Hematopoietic multipotent progenitor cell (in vitro differentiated cells): ENCODE results near the gene RGS10. TPM values are rescaled to one million over a fixed set of nuclear protein-coding genes. Genes with fewer than 3 reads are reported as not detected.

Experiments
- DNase-seq, 3 donors: peaks; one replicate each; pipeline ENCODE4 v3.0.0-alpha.2; 2011 to 2015; ENCODE audit warnings: low read depth in 2 of 3, low spot score in 2 of 3
- total RNA-seq: library from RNA; depleted of rRNA; stranded (reverse); fragments of >200 nt; gene quantifications from one replicate; pipeline ENCODE4 v1.2.3, GENCODE V29; 2012

The RGS10 gene
- total RNA-seq, 1 donor: 12.9 TPM

DNA sequence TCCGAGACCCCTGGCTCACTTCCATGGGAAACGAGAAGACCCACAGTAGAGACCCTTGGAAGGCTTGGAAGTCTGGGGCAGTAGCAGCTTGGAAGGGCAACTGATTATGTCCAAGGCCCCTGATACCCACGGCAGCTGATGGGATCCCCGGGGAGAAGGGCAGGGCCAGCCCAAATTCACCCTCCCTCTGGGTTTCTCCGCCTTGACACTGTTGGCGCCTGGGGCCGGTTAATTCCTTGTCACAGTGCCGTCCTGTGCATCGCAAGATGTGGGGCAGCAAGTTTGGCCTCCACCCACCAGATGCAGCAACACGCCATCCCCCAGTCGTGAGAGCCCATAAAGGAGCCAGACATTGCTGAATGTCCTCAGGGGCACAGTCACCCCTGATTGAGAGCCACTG is 89.2 kb downstream of the RGS10 start:
- DNase-seq: no peak

DNA sequence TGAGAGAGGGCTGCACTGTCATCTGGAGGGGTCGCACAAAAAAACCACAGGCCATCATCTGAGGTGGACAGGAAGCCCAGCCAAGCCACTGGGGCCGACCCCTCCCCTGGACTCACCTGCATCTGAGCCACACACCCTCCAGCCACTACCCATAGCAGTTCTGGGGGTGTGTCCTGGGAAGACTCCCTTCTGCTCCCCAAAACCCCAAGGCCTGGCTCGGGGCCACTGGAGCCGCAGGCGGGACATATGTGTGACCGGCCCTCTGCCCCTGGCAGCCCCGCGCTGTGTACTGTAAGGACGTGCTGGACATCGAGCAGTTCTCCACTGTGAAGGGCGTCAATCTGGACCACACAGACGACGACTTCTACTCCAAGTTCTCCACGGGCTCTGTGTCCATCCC is 90.1 kb downstream of the RGS10 start:
- no peak for DNase-seq

DNA sequence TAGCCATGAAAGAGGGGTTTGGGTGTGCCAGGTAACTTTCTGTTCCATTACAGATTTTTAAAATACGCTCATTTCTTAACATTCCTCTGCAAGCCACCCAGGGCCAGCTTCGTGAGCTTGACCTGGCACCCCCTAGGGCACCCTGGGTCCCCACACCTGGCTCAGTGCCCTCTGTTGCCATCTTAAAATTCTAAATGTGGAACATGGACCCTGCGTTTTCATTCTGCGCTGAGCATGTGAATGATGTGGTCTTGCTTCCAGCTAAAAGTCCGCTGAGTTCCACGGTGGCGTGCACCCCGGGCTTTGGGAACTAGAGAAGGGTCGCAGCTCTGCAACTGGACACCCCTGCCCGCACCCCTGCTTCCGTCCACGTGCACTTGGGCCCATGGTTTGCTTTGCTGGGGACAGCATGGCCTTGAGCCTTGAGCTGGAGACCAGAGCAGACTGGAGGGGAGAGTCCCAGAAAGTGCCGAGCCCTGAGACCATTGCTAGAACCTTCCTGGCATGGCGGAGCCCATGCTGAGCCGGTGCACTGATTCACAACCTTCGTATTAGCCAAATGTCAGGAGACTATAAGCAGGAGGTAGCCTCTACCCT is 91.1 kb downstream of the RGS10 start:
- DNase-seq: no peak

DNA sequence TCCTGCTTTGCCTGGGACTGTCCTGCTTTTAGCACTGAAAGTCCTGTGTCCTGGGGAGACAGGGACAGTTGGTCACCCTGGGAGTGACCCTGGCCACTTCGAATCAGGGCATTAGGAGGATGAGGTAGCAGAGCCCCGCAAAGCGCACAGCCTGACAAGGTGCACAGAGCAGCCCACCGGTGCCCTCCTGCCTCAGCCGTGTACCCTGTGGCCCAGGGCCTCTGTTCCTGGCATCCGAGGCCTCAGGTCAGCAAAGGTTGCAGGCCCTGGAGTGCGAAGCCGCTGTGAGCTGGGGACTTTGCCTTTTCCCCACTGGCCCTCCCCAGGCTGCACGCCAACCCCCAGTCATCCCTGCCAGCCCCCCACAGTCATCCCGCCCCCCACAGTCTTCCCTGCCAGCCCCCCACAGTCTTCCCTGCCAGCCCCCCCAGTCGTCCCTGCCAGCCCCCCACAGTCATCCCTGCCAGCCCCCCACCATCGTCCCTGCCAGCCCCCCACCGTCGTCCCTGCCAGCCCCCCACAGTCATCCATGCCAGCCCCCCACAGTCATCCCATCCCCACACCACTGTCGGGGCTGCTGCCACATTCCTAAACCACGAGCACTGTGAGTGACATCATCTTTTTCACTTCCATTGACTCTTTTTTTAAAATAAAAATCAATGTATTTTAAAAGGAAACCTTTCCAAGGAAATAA is 91.8 kb downstream of the RGS10 start:
- DNase-seq: no peak

Other genes starting within 250 kb of the RGS10 start
- gene TIAL1, start 54.2 kb upstream of the RGS10 start, total RNA-seq: 20.5 TPM
- gene BAG3, start 108.7 kb upstream of the RGS10 start, total RNA-seq: 7.3 TPM
- gene INPP5F, start 183.3 kb upstream of the RGS10 start, total RNA-seq: 5.4 TPM